22Rv1 (cell line): Measurements from ENCODE around the gene SYNE3.

Experiments
- H3K27ac ChIP-seq: fragments of 450-650 bp; 2 replicates; pipeline ENCODE4 v1.5.1; 2017
- ZFX ChIP-seq: fragments of 450-650 bp; IDR thresholded peaks from 2 replicates; pipeline ENCODE4 v1.6.1; 2017; ENCODE audit warnings: antibody characterized with exemption, borderline replicate concordance
- TF ChIP-seq, protein P1 (sequence below): fragments of 450-650 bp; IDR thresholded peaks from 2 replicates; pipeline ENCODE4 v1.5.1; 2017; ENCODE audit warnings: mild to moderate bottlenecking

SYNE3 gene

DNA sequence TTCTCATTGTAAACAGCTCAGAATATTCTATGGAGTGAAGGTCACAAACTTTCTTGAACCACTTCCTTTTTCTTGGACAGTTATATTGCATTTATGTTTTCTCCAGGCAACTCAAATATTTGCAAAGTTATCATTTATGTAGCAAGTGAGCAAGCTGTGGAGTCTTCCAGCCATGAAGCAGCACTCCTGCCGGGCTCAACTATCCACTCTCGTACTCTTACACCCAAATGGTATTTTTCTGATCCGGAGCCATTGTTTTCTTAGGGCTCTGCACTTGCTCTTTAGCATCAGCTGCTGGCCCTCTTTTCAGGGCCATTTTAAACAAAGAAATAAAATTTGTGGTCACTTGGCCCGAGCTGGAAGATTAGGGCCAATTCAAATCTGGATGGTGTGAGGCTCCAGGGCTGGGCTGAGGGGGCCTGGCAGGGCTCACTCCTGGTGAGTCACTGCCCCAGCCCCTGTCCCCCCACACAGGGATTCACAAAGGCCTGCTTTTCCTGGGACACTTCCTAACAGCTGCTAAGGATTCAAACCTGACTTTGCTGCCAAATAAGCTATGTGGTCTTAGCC lies 19.7 kb downstream of the SYNE3 start:
- TF ChIP-seq, protein P1, sequence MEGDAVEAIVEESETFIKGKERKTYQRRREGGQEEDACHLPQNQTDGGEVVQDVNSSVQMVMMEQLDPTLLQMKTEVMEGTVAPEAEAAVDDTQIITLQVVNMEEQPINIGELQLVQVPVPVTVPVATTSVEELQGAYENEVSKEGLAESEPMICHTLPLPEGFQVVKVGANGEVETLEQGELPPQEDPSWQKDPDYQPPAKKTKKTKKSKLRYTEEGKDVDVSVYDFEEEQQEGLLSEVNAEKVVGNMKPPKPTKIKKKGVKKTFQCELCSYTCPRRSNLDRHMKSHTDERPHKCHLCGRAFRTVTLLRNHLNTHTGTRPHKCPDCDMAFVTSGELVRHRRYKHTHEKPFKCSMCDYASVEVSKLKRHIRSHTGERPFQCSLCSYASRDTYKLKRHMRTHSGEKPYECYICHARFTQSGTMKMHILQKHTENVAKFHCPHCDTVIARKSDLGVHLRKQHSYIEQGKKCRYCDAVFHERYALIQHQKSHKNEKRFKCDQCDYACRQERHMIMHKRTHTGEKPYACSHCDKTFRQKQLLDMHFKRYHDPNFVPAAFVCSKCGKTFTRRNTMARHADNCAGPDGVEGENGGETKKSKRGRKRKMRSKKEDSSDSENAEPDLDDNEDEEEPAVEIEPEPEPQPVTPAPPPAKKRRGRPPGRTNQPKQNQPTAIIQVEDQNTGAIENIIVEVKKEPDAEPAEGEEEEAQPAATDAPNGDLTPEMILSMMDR, result no peak
- TF ChIP-seq ZFX, result no peak
- H3K27ac ChIP-seq, result no peak overlapping the region

GRCh38 chr14:95496111-95496681 lies 20.3 kb downstream of the SYNE3 start:
- no peak overlapping the region for H3K27ac ChIP-seq
- TF ChIP-seq, protein P1, result no peak
- TF ChIP-seq ZFX, result no peak

GRCh38 chr14:95495538-95496025 lies 20.9 kb downstream of the SYNE3 start:
- TF ChIP-seq, protein P1, result no peak
- TF ChIP-seq ZFX, result no peak
- H3K27ac ChIP-seq, result no peak overlapping the region

DNA sequence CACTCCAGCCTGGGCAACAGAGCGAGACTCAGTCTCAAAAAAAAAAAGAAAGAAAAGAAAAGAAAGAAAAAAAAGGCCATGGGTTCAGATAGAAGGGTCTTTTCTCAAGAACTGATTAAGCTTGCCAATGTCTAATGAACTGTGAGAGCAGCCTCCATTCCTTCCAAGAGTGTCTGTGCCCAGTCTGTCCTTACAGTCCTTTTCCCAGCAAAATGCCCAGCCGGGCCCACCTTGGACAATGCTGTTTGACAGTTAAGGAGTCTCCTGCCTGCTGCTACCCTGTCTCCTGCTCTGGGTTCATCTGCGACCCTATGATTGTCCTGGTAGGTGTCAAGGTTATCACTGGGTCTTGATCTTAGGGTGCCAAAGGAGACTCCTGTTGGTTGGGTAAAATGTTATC lies 21.4 kb downstream of the SYNE3 start:
- TF ChIP-seq, protein P1, result no peak
- TF ChIP-seq ZFX, result no peak
- H3K27ac ChIP-seq, result no peak overlapping the region

DNA sequence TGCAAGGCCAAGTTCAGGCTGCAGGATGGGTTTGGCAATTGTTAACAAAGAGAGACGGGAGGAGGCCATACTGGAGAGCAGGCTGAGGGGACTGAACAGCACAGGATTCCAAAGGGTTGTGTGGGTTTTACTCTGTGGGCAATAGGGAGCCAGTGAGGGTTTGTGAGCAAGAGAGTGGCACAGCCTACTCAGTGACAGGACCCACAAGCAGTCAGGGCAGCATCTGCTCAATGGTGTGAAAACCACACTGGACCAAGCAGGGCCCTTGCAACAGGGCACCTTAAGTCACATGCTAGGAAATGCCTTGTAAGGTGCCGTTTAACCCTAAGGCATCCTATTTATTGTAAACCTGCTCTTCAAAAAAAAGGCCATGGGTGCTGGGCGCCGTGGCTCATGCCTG lies 22.0 kb downstream of the SYNE3 start:
- H3K27ac ChIP-seq, result no peak overlapping the region
- no peak for TF ChIP-seq ZFX
- TF ChIP-seq, protein P1, result no peak

- no peak overlapping the region for H3K27ac ChIP-seq
- TF ChIP-seq, protein P1, result no peak
- no peak for TF ChIP-seq ZFX
Measured at GRCh38 chr14:95493976-95494375, 22.5 kb downstream of the SYNE3 start.

DNA sequence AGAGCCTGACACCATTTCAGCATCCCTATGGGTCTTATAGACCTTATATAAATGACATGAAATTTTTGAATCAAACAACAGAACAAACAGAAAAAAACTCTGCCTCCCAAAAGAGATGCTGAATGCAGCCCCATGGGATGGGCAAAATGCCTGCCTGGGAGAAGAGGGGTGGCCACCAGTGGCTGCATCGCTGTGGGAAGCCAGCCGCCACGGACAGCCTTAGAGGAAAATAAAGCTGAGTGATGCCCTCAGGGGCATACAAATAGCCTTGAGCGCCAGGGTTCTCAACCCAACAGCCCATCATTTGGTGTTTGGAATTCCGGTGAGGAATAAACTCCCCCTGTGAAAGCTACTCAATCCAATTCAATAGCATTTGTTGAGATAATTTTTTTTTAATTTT lies 22.9 kb downstream of the SYNE3 start:
- no peak overlapping the region for H3K27ac ChIP-seq
- TF ChIP-seq, protein P1, result no peak
- TF ChIP-seq ZFX, result no peak
